ENCODE measurements around the gene MRFAP1. TPM values are rescaled to one million over a fixed set of nuclear protein-coding genes. Genes with fewer than 3 reads are reported as not detected.
A peak's percentile ranks its signal among the peaks of the same experiment; 100 is the strongest.

MRFAP1 gene
- total RNA-seq, 6 experiments from 2014 or later = 332 to 418 (median 364) TPM

GRCh38 chr4:6673660-6674499, 33.4 kb downstream of the MRFAP1 start:
- peak overlapping the region; percentile 98 for H3K4me3 Mint-ChIP-seq
- H3K36me3 Mint-ChIP-seq (ENCODE audit: low read depth) = peaks cover 34% of the 10 kb centered on the region
- H3K4me1 Mint-ChIP-seq (ENCODE audit: low read depth) = peaks cover 44% of the 10 kb centered on the region
- peak; percentile 93 for DNase-seq
- peak overlapping the region; percentile 85 for H3K27ac Mint-ChIP-seq
- no peaks in the 10 kb centered on the region; the same call in 1 of the 2 replicates for H3K9me3 Mint-ChIP-seq
- TF ChIP-seq CTCF (IDR thresholded peaks at IDR 0.05) = no peak
- H3K27me3 Mint-ChIP-seq (ENCODE audit: insufficient read depth) = peaks cover 7% of the 10 kb centered on the region

GRCh38 chr4:6674500-6675149, 34.1 kb downstream of the MRFAP1 start:
- Mint-ChIP-seq H3K4me1 (ENCODE audit: low read depth) (peaks cover 40% of the 10 kb centered on the region), H3K9me3 (no peaks in the 10 kb centered on the region; the same call in 1 of the 2 replicates), H3K27me3 (ENCODE audit: insufficient read depth) (peaks cover 7% of the 10 kb centered on the region), H3K4me3 (peak overlapping the region; percentile 98), H3K27ac (peak overlapping the region; percentile 66), H3K36me3 (ENCODE audit: low read depth) (peaks cover 33% of the 10 kb centered on the region)
- DNase-seq = no peak
- peak; percentile 67 for TF ChIP-seq CTCF (IDR thresholded peaks at IDR 0.05)

- no peak for DNase-seq
- H3K27ac Mint-ChIP-seq = 0 out of 2 replicates have a peak overlapping the region, but pooled peaks have one; percentile 1
- no peak for TF ChIP-seq CTCF (IDR thresholded peaks at IDR 0.05)
- H3K4me1 Mint-ChIP-seq (ENCODE audit: low read depth) = peaks cover 40% of the 10 kb centered on the region
- peaks cover 5% of the 10 kb centered on the region for H3K27me3 Mint-ChIP-seq (ENCODE audit: insufficient read depth)
- no peaks in the 10 kb centered on the region; the same call in 1 of the 2 replicates for H3K9me3 Mint-ChIP-seq
- peak overlapping the region; percentile 98 for H3K4me3 Mint-ChIP-seq
- peaks cover 36% of the 10 kb centered on the region for H3K36me3 Mint-ChIP-seq (ENCODE audit: low read depth)
These were observed 36.5 kb downstream of the MRFAP1 start for GRCh38 chr4:6676722-6677558.

- no peak overlapping the region for H3K27ac Mint-ChIP-seq
- no peak overlapping the region for H3K4me3 Mint-ChIP-seq
- H3K9me3 Mint-ChIP-seq = no peaks in the 10 kb centered on the region
- TF ChIP-seq CTCF (IDR thresholded peaks at IDR 0.05) = no peak; the same call in 1 of the 2 replicates
- peaks cover 21% of the 10 kb centered on the region for H3K4me1 Mint-ChIP-seq (ENCODE audit: low read depth)
- H3K27me3 Mint-ChIP-seq (ENCODE audit: insufficient read depth) = no peaks in the 10 kb centered on the region; the same call in 1 of the 2 replicates
- DNase-seq = no peak
- H3K36me3 Mint-ChIP-seq (ENCODE audit: low read depth) = peaks cover 27% of the 10 kb centered on the region
These were observed 40.0 kb downstream of the MRFAP1 start for GRCh38 chr4:6680372-6681034.

- TF ChIP-seq CTCF (IDR thresholded peaks at IDR 0.05) = peak; percentile 18; the same call in 1 of the 2 replicates
- DNase-seq = no peak
- Mint-ChIP-seq H3K4me1 (ENCODE audit: low read depth) (peaks cover 15% of the 10 kb centered on the region), H3K4me3 (no peak overlapping the region), H3K27me3 (ENCODE audit: insufficient read depth) (peaks cover 5% of the 10 kb centered on the region; the same call in 1 of the 2 replicates), H3K36me3 (ENCODE audit: low read depth) (peaks cover 20% of the 10 kb centered on the region), H3K9me3 (no peaks in the 10 kb centered on the region), H3K27ac (no peak overlapping the region)
These were observed 40.7 kb downstream of the MRFAP1 start for GRCh38 chr4:6681191-6681590.

All from HFFc6 (cell line).